Stimulated activated CD4-positive, alpha-beta T cell treated with anti-CD3 and anti-CD28 coated beads, TNF-alpha, amount 100 ng/mL, for 24 hours (primary cell): ENCODE results near the gene FBRSL1.
"Not testable (repeated sequence)": the region's sequence is repeated elsewhere in the genome, so short reads cannot be mapped to it uniquely, and the experiment has no call there.

Source experiments
- DNase-seq, 3 experiments: peaks; one replicate each; pipeline ENCODE4 v3.0.0-alpha.2; 2020; ENCODE audit warnings: low read depth in 3 of 3

The FBRSL1 gene

DNA sequence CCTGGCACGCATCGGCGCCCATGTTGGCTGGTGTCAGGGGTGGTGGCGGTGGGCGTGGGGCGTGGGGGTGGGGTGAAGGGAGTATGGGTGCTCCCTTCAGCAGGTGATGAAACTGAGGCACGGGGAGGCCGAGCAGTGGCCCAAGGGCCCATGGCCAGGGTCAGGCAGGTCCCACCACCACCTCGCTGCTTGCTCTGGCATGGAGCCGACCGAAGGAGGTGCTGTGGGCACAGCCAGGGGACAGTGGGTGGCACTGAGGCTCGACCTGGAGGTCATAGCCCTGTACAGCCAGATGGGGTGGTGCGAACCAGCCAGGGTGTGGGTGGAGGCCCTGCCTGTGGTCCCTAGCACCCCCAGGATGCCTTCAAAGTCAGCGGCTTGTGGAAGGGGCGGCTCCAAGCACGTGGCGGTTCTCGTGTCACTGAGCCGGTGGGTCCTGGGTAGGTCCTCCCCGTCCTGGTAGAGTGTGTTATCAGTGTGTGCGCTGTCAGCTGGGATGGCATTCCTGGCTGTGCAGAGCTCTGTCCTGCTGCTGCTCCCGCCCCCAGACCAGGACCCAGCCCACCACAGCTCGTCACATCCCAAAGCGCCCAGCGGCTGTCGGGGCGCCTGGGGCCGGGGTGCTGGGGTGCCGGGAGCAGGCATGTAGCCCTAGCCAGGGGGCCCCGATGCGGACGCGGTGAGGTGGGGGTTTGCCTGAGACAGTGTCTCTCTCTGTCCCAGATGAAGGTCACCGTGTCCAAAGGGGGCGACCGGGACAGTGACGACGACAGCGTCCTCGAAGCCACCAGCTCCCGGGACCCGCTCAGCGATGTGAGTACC is 35.3 kb downstream of the FBRSL1 start:
- no peak for DNase-seq

GRCh38 chr12:132525833-132526455 is 36.0 kb downstream of the FBRSL1 start:
- DNase-seq: no peak

- no peak for DNase-seq
These were observed 37.4 kb downstream of the FBRSL1 start for GRCh38 chr12:132527186-132527882.

DNA sequence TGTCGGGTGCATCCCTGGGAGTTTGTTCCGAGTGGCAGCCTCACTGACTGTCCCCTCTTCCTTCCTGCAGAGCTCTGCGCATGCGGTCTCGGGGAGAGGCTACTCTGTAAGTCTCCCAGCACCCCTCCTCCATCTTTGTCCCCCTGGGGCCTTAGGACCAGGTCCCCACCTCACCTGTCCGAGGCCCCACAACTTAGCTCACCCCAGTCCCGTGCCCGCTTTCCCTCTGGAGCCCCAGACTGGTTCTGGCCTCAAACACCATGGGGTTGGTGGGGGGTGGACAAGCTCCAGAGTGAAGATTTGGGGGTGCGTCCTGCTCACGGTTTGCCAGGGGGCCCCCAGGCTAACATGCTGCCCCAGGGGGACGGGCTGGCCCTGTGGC is 37.9 kb downstream of the FBRSL1 start:
- DNase-seq: no peak

- DNase-seq: no peak
These were observed 38.7 kb downstream of the FBRSL1 start for GRCh38 chr12:132528564-132529106.

GRCh38 chr12:132529156-132529839 is 39.3 kb downstream of the FBRSL1 start:
- DNase-seq: no peak

DNA sequence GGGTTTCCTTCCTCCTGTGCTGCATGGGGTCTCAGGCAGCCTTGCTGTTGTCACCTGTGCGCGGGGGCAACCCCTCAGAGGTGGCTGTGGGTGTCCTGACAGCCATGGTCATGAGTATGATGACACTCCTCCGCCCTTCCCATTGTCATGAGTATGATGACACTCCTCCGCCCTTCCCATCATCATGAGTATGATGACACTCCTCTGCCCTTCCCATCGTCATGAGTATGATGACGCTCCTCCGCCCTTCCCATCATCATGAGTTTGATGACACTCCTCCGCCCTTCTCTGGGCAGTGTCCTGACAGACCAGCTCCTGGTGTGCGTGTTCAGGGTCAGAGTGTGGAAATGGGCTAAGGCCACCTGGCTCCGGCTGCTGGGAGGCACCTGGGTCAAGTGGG is 40.0 kb downstream of the FBRSL1 start:
- DNase-seq: no peak

GRCh38 chr12:132530447-132530846 is 40.5 kb downstream of the FBRSL1 start:
- DNase-seq: no peak

GRCh38 chr12:132530851-132531250 is 40.9 kb downstream of the FBRSL1 start:
- DNase-seq: no peak

GRCh38 chr12:132532711-132533583 is 43.0 kb downstream of the FBRSL1 start:
- not testable (repeated sequence) for DNase-seq

GRCh38 chr12:132533584-132533958 is 43.6 kb downstream of the FBRSL1 start:
- no peak for DNase-seq

DNA sequence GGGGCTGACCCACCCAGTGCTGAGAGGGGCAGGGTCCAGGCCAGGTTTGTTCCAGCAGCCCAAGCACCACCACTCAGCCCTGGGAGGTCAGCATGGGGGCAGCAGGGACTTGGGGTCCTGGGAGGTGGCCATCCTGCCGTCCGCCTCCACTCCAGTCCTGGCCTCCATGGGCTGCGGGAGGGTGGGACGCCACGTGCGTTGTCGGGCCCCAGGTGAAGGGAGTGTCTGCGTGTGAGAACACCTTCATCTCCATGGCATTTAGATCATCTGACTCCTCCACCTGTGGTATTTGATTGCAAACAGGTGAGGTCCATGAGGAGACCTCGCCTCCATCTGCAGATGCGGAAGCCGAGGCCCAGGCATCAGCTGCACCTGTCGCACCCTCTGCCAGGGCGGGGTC is 44.1 kb downstream of the FBRSL1 start:
- DNase-seq: no peak

GRCh38 chr12:132535019-132535418 is 45.1 kb downstream of the FBRSL1 start:
- no peak for DNase-seq

GRCh38 chr12:132536102-132536876 is 46.3 kb downstream of the FBRSL1 start:
- DNase-seq: no peak

DNA sequence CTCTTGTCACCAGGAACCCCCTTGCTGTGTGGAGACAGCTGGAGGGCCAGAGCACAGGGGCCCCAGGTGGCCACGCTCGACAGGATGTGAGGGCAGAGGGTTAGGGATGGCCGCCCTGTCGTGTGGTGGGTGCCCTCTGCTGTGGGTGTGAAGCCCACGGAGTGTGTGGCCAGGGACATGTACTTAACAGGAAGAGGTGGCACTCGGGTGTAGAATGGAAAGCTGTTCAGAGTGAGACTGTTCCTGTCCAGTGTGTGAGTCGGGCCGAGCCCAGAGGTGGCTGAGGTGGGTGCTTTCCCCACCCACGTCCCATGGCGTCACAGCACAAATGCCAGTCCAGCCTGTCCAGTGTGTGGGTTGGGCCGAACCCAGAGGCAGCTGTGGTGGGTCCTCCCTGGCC is 47.1 kb downstream of the FBRSL1 start:
- DNase-seq: no peak

DNA sequence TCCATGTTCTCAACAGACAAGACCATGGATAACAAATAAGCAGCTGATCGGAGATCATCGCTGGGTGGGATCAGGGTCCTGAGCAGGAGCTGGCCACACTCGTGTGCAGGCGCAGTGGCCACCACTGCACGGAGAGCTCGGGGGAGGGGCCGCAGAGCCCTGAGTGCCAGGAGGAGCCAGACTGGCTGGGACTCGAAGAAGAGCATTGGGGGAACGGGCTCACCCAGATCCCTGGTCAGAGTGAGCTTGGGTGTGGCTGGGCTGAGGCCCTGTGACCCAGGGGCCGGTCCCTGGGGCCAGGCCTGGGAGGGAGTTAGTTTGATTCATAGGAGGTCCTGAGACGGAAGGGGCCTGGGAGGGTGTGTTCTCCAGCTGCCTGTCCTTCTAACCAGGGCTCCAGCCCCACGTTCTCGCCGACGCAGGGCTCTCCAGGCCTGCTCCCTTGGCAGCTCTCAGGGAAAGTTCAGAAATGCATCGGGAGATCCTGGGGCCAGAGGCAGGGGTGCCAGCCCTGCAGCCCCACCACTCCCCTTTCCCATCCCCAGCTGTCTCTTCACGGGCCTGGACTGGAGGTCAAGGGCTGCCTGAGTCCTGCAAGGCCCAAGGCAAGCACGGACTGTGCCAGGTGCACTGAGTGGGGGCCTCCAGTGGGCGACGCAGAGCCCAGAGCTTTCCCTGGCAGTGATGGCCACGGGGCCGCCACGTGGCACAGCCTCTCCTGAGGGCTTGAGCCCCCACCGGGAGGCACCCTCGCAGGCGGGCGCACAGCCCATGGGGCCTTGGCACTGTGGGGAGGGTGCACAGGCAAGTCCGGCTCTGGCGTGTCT is 48.1 kb downstream of the FBRSL1 start:
- DNase-seq: no peak

DNA sequence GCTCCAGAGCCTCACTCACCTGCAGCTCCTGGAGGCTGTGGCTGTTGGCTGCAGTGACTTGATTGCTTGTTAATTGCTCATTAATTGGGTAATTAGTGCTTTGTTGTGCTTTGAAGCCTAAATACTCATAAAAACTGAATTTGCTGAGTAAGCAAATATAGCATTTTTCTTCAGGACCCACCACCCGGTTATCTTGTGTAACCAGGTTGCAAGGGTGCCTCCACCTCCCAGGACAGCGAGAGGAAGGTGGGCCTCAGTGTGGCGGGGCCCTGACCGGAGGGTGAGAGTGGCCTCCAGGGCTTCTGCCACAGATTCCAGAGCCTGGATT is 48.7 kb downstream of the FBRSL1 start:
- no peak for DNase-seq

DNA sequence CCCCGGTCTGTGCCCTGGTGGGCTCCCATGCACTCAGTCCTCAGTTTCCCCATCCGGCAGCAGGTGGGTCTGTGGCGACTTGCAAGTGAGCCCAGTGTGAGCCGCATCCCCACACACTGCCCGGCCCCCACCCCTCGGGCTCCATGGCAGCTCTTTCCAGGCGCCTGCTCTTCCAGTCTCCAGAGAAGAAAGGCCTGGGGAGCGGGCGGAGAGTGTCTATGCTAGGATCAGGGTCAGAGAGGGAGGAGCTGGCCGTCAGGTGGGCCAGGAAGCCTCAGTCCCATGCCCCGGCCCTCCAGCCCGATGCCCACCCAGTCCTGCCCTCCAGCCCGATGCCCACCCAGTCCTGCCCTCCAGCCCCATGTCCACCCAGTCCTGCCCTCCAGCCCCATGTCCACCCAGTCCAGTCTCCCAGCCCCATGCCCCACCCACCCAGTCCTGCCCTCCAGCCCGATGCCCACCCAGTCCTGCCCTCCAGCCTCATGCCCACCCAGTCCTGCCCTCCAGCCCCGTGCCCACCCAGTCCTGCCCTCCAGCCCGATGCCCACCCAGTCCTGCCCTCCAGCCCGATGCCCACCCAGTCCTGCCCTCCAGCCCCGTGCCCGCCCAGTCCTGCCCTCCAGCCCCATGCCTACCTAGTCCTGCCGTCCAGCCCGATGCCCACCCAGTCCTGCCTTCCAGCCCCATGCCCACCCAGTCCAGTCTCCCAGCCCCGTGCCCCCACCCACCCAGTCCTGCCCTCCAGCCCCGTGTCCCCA is 49.2 kb downstream of the FBRSL1 start:
- no peak for DNase-seq

DNA sequence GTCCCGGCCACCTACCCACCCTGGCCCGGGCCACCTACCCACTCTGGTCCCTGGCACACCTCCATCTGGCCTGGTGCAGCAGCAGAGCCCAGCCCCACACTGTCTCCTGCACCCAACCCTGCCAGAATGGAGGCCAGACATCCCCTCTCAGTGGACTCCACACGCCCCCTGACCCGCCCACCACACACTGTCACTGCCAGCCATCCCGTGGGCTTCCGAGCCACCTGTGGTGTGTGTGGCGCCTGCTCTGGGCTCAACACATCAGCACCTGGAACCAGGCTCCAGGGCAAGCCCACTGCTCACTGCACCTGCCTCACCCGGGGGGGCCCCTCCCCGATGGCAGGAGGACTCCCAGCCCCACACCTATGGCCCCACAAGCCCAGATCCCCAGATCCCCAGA is 50.5 kb downstream of the FBRSL1 start:
- DNase-seq: no peak
